D721Med (cell line): ENCODE data around the gene TMEM255A.

Experiments used
- DNase-seq: peaks from one replicate; pipeline ENCODE4 v3.0.0; 2011; ENCODE audit warnings: low spot score; ENCODE audit not compliant: insufficient read length
- FAIRE-seq: peaks from 2 replicates; lab custom pipeline; 2011; peaks lifted over from hg19 to GRCh38; lab: Jason Lieb, UNC
- TF ChIP-seq, protein P1 (sequence below): IDR thresholded peaks from 2 replicates; pipeline ENCODE4 v1.5.1; 2012; ENCODE audit warnings: mild to moderate bottlenecking, control low read depth; ENCODE audit not compliant: insufficient read depth; ENCODE audit errors: missing control alignments

Gene TMEM255A

DNA sequence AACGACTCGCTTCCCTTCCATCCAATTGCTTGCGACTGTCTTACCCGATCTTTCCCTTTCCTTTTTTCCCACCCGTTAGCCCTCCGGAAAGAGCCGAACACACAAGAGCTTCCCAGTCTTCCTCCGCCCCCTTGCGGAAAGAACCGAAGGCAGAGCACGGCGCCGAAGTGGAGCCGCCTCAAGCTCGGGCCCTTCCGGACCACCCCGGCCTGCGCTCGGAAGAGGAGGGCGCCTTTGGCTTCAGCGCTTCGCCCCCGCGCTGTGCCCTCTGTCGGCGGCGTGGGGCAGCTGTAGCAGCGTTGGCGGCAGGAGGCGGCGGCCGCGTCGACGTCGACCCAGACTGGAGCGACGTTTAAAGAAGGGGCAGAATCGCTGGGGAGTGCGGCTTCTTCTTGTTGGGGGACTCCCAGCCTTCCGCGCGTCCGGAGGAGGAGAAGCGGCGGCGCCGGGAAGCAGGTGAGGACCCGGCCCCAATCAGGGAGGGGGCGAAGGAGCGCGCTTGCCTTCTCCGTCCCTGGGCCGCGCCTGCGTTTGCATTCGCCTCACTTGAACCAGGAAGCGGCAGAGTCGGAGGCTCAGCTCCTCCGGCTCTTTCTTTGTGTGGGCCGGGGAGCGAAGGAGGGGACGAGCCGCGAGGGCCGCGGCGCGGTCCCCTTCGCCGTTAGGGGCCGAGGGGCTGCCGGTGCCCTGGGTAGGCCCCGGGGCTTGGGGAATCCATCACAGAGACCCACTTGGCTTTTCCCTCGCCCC is 60.6 kb downstream of the TMEM255A start, which contains the start of gene ZBTB33:
Gene ZBTB33 (plus strand): TSS at position 291 of the 750 bp plus-strand sequence. CDS start 2,604 bp downstream, outside the sequence.
- FAIRE-seq, result peak; percentile 79
- TF ChIP-seq, protein P1, sequence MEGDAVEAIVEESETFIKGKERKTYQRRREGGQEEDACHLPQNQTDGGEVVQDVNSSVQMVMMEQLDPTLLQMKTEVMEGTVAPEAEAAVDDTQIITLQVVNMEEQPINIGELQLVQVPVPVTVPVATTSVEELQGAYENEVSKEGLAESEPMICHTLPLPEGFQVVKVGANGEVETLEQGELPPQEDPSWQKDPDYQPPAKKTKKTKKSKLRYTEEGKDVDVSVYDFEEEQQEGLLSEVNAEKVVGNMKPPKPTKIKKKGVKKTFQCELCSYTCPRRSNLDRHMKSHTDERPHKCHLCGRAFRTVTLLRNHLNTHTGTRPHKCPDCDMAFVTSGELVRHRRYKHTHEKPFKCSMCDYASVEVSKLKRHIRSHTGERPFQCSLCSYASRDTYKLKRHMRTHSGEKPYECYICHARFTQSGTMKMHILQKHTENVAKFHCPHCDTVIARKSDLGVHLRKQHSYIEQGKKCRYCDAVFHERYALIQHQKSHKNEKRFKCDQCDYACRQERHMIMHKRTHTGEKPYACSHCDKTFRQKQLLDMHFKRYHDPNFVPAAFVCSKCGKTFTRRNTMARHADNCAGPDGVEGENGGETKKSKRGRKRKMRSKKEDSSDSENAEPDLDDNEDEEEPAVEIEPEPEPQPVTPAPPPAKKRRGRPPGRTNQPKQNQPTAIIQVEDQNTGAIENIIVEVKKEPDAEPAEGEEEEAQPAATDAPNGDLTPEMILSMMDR, result peak; percentile 42
- peak; percentile 36 for DNase-seq

DNA sequence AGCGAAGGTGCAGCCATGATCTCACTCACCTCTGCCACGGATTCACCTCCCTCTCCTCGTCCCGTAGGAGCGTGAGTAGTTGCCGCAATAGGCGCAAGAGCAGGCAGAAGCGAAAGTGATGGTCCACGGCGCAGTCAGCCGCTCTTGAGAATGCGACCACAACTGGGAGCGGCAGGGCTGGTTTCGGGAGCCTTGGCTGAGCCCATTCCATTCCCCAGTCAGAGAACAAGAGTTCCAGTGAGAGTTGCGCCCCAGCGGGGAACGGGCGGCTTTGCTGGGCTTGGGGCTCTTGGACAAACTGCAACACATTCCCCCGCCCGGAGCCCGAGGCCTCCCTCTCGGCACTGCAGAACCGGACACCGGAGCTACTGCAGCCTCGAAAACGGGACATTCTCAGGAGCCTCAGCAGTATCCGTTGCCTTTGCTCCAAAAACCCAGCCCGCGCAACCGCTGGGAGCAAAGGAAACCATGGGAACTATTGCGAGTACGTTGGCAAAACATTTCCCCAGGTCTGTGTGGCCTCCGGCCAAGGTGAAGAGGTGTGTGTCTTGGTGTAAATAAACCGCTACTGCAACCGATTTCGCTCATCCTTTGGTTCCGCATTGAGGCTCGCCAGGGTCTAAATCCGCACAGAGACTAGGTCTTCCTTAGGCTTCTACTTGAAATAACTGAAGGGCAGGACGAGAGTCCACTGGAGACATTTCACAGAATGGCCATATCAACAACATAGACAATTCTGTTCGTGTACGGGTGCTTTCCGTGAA is 66.3 kb downstream of the TMEM255A start:
- no peak for FAIRE-seq

DNA sequence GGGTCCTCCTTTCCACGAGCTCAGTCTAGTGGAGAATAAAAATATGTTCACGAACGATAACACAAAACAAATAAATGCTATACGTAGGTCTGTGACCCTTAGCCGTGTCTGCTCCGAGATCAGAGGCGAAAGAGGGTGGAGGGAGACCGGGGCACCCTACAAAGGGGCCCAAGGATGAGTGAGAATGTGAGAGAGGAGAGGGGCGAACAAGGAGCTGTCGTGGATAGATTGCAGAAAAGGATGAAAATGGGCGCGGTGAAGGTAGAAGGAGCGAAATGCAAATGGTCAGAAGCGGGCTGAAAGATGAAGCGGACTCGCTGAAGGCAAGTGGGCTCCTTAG is 66.9 kb downstream of the TMEM255A start:
- no peak for FAIRE-seq
- TF ChIP-seq, protein P1, result no peak

More for the DNA sequence above, 66.3 kb downstream of the TMEM255A start:
- TF ChIP-seq, protein P1, result no peak
- no peak for DNase-seq

DNA sequence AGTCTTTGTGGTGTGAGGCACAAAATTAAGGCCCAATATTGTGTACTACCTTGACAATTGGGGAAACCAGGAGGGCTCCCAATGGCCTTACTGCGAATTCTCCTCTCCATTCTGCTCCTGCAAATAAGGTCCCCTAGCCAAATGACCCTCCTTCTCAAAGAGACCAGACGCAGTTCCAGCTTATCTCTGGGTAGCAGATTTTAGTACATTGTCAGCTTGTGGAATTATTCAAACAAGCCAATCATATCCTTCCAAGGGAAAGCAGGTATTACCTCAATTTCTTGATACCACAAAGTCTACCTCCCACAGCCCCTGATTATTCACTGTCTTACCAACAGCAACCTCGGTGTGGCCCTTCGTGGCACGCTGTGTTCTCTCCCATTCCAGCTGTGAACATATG is 68.4 kb downstream of the TMEM255A start:
- no peak for FAIRE-seq
- no peak for DNase-seq
- TF ChIP-seq, protein P1, result no peak

More for the DNA sequence above, 66.9 kb downstream of the TMEM255A start:
- DNase-seq, result no peak

DNA sequence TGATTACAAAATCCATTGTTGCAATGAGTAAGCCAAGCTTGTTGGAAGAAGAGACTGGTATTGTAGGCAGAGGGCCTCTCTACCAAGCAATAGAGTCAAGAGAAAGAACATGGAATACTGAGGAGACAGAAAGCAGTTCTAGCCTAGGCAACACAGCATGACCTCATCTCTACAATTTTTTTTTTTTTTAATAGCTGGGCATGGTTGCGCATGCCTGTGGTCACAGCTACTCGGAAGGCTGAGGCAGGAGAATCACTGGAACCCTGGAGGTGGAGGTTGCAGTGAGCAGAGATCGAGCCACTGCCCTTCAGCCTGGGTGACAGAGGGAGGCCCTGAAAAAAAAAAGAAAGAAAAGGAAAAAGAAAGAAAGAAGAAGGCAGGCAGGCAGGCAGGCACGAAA is 72.3 kb downstream of the TMEM255A start:
- FAIRE-seq (no peak), DNase-seq (no peak)
- TF ChIP-seq, protein P1, result no peak

DNA sequence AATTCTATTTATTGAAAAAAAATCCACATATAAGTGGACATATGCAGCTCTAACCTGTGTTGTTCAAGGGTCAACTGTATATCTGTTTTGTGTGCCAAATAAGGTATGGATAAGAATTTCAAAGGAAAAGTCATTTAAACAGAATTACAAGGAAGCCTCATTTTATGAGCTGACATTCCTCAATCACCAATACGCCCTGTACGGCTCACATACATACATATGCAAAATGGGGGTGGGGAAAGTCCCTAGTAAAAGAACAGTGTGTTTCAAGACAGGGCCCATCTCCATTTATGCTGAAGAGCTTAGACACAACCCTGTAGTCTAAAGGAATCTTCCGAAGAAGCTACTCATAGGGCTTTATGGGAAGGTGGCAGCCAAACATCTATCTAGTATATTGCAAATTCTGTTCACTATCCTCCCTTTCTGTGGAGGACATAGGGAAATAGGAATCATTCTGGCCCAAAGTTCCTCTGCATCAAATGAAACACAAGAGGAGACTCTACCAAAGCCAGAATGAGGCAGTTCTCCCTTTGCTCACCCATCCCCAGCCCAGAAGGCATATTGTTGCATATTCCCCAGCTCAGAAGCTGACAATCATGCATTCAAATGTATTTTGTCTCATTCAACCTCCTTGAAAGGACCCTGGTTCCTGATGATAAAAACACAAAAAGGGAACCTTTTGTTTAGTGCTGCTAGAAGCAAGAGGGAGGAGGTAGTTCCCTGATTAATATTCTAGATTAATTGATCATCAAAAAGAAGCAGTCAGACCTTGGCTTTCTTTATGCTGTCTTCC is 74.4 kb downstream of the TMEM255A start:
- DNase-seq (no peak), FAIRE-seq (no peak)
- TF ChIP-seq, protein P1, result no peak
